Activated CD8-positive, alpha-beta memory T cell treated with anti-CD3 and anti-CD28 coated beads for 4 hours (primary cell): ENCODE results near the gene B4GAT1.
"Not testable (repeated sequence)": the region's sequence is repeated elsewhere in the genome, so short reads cannot be mapped to it uniquely, and the experiment has no call there.

Experiments used
- DNase-seq, 2 donors: peaks; one replicate each; pipeline ENCODE4 v3.0.0-alpha.2; 2020; ENCODE audit warnings: low read depth in 2 of 2

B4GAT1 gene

GRCh38 chr11:66322732-66323427 lies 24.5 kb downstream of the B4GAT1 start:
- DNase-seq: no peak

- DNase-seq: no peak
These were observed 25.8 kb downstream of the B4GAT1 start for GRCh38 chr11:66321606-66322005.

GRCh38 chr11:66320748-66321147 lies 26.7 kb downstream of the B4GAT1 start:
- not testable (repeated sequence) for DNase-seq

- DNase-seq: not testable (repeated sequence)
These were observed 27.1 kb downstream of the B4GAT1 start for GRCh38 chr11:66320289-66320688.

GRCh38 chr11:66318600-66318970 lies 28.8 kb downstream of the B4GAT1 start:
- DNase-seq: no peak

- DNase-seq: peak in 1 of 2 donors; percentile 37
These were observed 29.5 kb downstream of the B4GAT1 start for GRCh38 chr11:66317723-66318599.

- no peak for DNase-seq
These were observed 30.1 kb downstream of the B4GAT1 start for GRCh38 chr11:66317322-66317722.

GRCh38 chr11:66316849-66317251 lies 30.6 kb downstream of the B4GAT1 start, which contains the start of gene CD248:
Gene CD248 (minus strand): TSS chr11:66317044. CDS start chr11:66317027, 17 bp downstream.
- no peak for DNase-seq

- DNase-seq: no peak
These were observed 31.3 kb downstream of the B4GAT1 start for GRCh38 chr11:66315921-66316811.

GRCh38 chr11:66315498-66315885 lies 31.9 kb downstream of the B4GAT1 start:
- DNase-seq: no peak

- DNase-seq: no peak
These were observed 32.6 kb downstream of the B4GAT1 start for GRCh38 chr11:66314561-66315497.

- DNase-seq: no peak
These were observed 33.3 kb downstream of the B4GAT1 start for GRCh38 chr11:66314186-66314501.

GRCh38 chr11:66313321-66314185 lies 33.9 kb downstream of the B4GAT1 start:
- no peak for DNase-seq

- DNase-seq: peak; percentile 95
These were observed 34.7 kb downstream of the B4GAT1 start for GRCh38 chr11:66312549-66313320.

- DNase-seq: peak; percentile 97 to 98
These were observed 35.4 kb downstream of the B4GAT1 start for GRCh38 chr11:66311965-66312548.

- DNase-seq: no peak
These were observed 35.9 kb downstream of the B4GAT1 start for GRCh38 chr11:66311470-66311964.

GRCh38 chr11:66310803-66311440 lies 36.5 kb downstream of the B4GAT1 start:
- DNase-seq: not testable (repeated sequence)

- no peak for DNase-seq
These were observed 37.1 kb downstream of the B4GAT1 start for GRCh38 chr11:66310324-66310723.
